Loucy (cell line): Measurements from ENCODE around the gene ADSL.

Source experiments
- H2AFZ ChIP-seq: fragments of 200-600 bp; sonication (generic); 2 replicates; pipeline ENCODE4 v1.6.0; 2016; ENCODE audit warnings: antibody characterized with exemption, mild to moderate bottlenecking, low read length, moderate library complexity
- H3F3A ChIP-seq: fragments of 200-600 bp; 2 replicates; pipeline ENCODE4 v1.6.0; 2016; ENCODE audit warnings: antibody characterized with exemption, low read depth, mild to moderate bottlenecking
- H3K27me3 ChIP-seq: fragments of 200-600 bp; sonication (generic); 2 replicates; pipeline ENCODE4 v1.6.1; 2014; ENCODE audit warnings: low read length, mild to moderate bottlenecking; ENCODE audit not compliant: insufficient read depth, poor library complexity, severe bottlenecking
- H3K36me3 ChIP-seq: fragments of 200-600 bp; sonication (generic); 2 replicates; pipeline ENCODE4 v1.6.1; 2016; ENCODE audit warnings: low read length; ENCODE audit not compliant: insufficient read depth
- H3K4me1 ChIP-seq: fragments of 200-600 bp; sonication (generic); 2 replicates; pipeline ENCODE4 v1.5.1; 2014; ENCODE audit warnings: low read length, mild to moderate bottlenecking; ENCODE audit not compliant: insufficient read depth, poor library complexity, severe bottlenecking
- H3K4me2 ChIP-seq: fragments of 200-600 bp; sonication (generic); 2 replicates; pipeline ENCODE4 v1.6.0; 2014; ENCODE audit warnings: antibody characterized with exemption, low read length, low read depth, mild to moderate bottlenecking; ENCODE audit not compliant: poor library complexity, severe bottlenecking
- H3K4me3 ChIP-seq: fragments of 200-600 bp; sonication (generic); 2 replicates; pipeline ENCODE4 v1.5.1; 2014; ENCODE audit warnings: low read length, mild to moderate bottlenecking, mixed read lengths; ENCODE audit not compliant: poor library complexity, severe bottlenecking
- H3K79me2 ChIP-seq: fragments of 200-600 bp; sonication (generic); 2 replicates; pipeline ENCODE4 v1.6.1; 2014; ENCODE audit warnings: low read length; ENCODE audit not compliant: insufficient read depth
- H3K9ac ChIP-seq: fragments of 200-600 bp; sonication (generic); 2 replicates; pipeline ENCODE4 v1.6.0; 2014; ENCODE audit warnings: mild to moderate bottlenecking, low read depth, low read length, moderate library complexity; ENCODE audit not compliant: poor library complexity, severe bottlenecking
- H3K9me2 ChIP-seq: fragments of 200-600 bp; sonication (generic); replicated peaks from 2 replicates; pipeline ENCODE4 v1.6.1; 2016; ENCODE audit warnings: low read depth, low read length, mixed read lengths
- H3K9me3 ChIP-seq: fragments of 200-600 bp; sonication (generic); 2 replicates; pipeline ENCODE4 v1.6.1; 2014; ENCODE audit warnings: mild to moderate bottlenecking, antibody characterized with exemption, low read length, low read depth; ENCODE audit not compliant: insufficient read depth
- H4K20me1 ChIP-seq: fragments of 200-600 bp; sonication (generic); 2 replicates; pipeline ENCODE4 v1.6.0; 2014; ENCODE audit warnings: antibody characterized with exemption, low read length, mild to moderate bottlenecking; ENCODE audit not compliant: insufficient read depth, poor library complexity, severe bottlenecking
- EZH2phosphoT487 ChIP-seq: fragments of 200-600 bp; IDR thresholded peaks from 2 replicates; pipeline ENCODE4 v1.6.1; 2018; ENCODE audit warnings: antibody characterized with exemption, mild to moderate bottlenecking, moderate library complexity, borderline replicate concordance
- TF ChIP-seq, protein P1 (sequence below): fragments of 200-600 bp; sonication (generic); conservative IDR thresholded peaks from 2 replicates; pipeline ENCODE4 v1.5.1; 2014; ENCODE audit warnings: mild to moderate bottlenecking, antibody characterized with exemption, low read length

The ADSL gene

GRCh38 chr22:40407831-40408717, 61.8 kb downstream of the ADSL start:
- Histone ChIP-seq H3K4me3 (no peak overlapping the region), H3K9ac (no peak overlapping the region), H3K9me3 (no peaks in the 10 kb centered on the region), H3K36me3 (peaks cover 82% of the 10 kb centered on the region; the same call in 1 of the 2 replicates), H2AFZ (no peak overlapping the region), H3K9me2 (no peaks in the 10 kb centered on the region), H3K4me2 (no peak overlapping the region), H4K20me1 (peaks cover under 1% of the 10 kb centered on the region), H3K4me1 (peaks cover 3% of the 10 kb centered on the region), H3K27me3 (no peaks in the 10 kb centered on the region), H3K79me2 (no peaks in the 10 kb centered on the region), H3F3A (no peaks in the 10 kb centered on the region; the same call in 1 of the 2 replicates)
- TF ChIP-seq, protein P1, sequence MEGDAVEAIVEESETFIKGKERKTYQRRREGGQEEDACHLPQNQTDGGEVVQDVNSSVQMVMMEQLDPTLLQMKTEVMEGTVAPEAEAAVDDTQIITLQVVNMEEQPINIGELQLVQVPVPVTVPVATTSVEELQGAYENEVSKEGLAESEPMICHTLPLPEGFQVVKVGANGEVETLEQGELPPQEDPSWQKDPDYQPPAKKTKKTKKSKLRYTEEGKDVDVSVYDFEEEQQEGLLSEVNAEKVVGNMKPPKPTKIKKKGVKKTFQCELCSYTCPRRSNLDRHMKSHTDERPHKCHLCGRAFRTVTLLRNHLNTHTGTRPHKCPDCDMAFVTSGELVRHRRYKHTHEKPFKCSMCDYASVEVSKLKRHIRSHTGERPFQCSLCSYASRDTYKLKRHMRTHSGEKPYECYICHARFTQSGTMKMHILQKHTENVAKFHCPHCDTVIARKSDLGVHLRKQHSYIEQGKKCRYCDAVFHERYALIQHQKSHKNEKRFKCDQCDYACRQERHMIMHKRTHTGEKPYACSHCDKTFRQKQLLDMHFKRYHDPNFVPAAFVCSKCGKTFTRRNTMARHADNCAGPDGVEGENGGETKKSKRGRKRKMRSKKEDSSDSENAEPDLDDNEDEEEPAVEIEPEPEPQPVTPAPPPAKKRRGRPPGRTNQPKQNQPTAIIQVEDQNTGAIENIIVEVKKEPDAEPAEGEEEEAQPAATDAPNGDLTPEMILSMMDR, result no peak
- no peak for TF ChIP-seq EZH2phosphoT487

DNA sequence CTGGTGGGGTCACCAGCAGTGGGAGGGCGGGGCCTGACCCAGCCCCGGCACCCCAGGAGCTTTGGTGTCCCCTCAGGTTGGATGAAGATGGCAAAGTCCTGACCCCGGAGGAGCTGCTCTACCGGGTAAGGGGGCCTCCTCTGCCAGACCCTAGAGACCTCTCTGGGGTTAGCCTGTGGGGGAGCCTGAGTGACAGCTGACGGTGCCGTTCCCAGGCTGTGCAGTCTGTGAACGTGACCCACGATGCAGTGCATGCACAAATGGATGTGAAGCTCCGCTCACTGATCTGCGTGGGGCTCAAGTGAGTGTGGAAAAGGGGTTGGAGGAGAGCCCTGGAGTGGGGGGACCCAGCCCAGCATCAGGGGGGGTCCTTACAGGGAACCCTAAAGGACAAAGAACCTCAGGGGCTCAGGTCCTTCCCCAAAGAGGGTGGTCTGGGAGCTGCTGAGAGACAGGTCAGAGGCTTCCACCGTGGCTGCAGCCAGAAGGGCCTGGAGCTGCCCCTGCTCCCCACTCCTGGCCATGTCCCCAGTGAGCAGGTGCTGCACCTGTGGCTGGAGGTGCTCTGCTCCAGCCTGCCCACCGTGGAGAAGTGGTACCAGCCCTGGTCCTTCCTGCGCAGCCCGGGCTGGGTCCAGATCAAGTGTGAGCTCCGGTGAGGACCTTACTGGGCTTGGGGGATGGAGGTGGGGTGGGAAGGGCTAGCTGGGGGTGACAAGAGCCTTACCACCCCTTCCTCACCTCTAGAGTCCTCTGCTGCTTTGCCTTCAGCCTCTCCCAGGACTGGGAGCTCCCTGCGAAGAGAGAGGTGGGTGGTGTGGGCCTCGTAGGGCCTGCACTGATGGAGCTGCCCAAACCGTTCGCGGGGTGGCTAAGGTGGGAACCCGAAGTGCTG, 62.7 kb downstream of the ADSL start:
- no peaks in the 10 kb centered on the region; the same call in 1 of the 2 replicates for H3F3A ChIP-seq
- no peak overlapping the region for H2AFZ ChIP-seq
- TF ChIP-seq, protein P1, result no peak
- no peak for TF ChIP-seq EZH2phosphoT487
- H3K4me1 ChIP-seq, result no peaks in the 10 kb centered on the region
- H4K20me1 ChIP-seq, result no peaks in the 10 kb centered on the region
- no peak overlapping the region for H3K9ac ChIP-seq
- H3K4me2 ChIP-seq, result no peak overlapping the region
- H3K9me3 ChIP-seq, result no peaks in the 10 kb centered on the region
- peaks cover 86% of the 10 kb centered on the region; the same call in 1 of the 2 replicates for H3K36me3 ChIP-seq
- no peaks in the 10 kb centered on the region for H3K9me2 ChIP-seq
- no peak overlapping the region for H3K4me3 ChIP-seq
- no peaks in the 10 kb centered on the region for H3K27me3 ChIP-seq
- no peaks in the 10 kb centered on the region for H3K79me2 ChIP-seq

DNA sequence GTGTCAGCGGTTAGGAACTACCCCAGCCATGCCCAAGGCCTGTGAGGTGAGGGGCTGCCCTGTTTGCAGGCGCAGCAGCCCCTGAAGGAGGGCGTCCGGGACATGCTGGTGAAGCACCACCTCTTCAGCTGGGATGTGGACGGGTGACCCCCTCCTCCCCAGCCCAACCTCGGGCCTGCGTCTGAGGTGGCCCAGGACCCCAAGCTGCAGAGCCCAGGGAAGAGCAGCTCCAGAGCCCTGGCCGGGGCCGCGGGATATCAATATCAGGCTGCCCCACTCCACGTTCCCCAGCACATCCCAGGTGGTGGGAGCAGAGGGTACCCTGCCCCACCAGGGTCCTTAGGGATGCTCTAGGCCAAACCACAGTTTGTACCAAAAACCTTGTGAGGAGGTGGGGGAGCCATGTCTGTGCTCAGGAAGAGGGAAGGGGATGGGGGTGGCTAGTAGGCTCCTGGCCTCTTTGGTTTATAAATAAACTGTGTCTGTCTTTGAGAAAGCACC, 63.4 kb downstream of the ADSL start:
- H4K20me1 ChIP-seq, result no peaks in the 10 kb centered on the region
- H3K9me2 ChIP-seq, result no peaks in the 10 kb centered on the region
- H3K4me1 ChIP-seq, result no peaks in the 10 kb centered on the region
- no peak overlapping the region for H3K4me3 ChIP-seq
- H2AFZ ChIP-seq, result no peak overlapping the region
- H3F3A ChIP-seq, result no peaks in the 10 kb centered on the region; the same call in 1 of the 2 replicates
- no peak for TF ChIP-seq EZH2phosphoT487
- TF ChIP-seq, protein P1, result no peak
- H3K9me3 ChIP-seq, result no peaks in the 10 kb centered on the region
- no peaks in the 10 kb centered on the region for H3K27me3 ChIP-seq
- peaks cover 81% of the 10 kb centered on the region; the same call in 1 of the 2 replicates for H3K36me3 ChIP-seq
- H3K4me2 ChIP-seq, result no peak overlapping the region
- H3K9ac ChIP-seq, result no peak overlapping the region
- H3K79me2 ChIP-seq, result no peaks in the 10 kb centered on the region
